ENCODE measurements around the gene ATP2C2. TPM values are rescaled to one million over a fixed set of nuclear protein-coding genes. Genes with fewer than 3 reads are reported as not detected.

ATP2C2 gene
- total RNA-seq, 6 experiments from 2014 or later: 0.18 to 0.51 (median 0.32) TPM; not detected in 2

GRCh38 chr16:84378567-84378966 is 10.2 kb downstream of the ATP2C2 start:
- DNase-seq (no peak), ATAC-seq (no peak)
- no peak for TF ChIP-seq POLR2A (IDR thresholded peaks at IDR 0.05)
- TF ChIP-seq, protein P1, sequence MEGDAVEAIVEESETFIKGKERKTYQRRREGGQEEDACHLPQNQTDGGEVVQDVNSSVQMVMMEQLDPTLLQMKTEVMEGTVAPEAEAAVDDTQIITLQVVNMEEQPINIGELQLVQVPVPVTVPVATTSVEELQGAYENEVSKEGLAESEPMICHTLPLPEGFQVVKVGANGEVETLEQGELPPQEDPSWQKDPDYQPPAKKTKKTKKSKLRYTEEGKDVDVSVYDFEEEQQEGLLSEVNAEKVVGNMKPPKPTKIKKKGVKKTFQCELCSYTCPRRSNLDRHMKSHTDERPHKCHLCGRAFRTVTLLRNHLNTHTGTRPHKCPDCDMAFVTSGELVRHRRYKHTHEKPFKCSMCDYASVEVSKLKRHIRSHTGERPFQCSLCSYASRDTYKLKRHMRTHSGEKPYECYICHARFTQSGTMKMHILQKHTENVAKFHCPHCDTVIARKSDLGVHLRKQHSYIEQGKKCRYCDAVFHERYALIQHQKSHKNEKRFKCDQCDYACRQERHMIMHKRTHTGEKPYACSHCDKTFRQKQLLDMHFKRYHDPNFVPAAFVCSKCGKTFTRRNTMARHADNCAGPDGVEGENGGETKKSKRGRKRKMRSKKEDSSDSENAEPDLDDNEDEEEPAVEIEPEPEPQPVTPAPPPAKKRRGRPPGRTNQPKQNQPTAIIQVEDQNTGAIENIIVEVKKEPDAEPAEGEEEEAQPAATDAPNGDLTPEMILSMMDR (IDR thresholded peaks at IDR 0.05): no peak
- intact Hi-C loops (cut with DNase I): no loop called here
- Histone ChIP-seq H3K4me1 (no peaks in the 10 kb centered on the region), H3K4me3 (no peak overlapping the region), H3K27me3 (no peaks in the 10 kb centered on the region), H3K27ac (no peak overlapping the region), H3K9me3 (no peaks in the 10 kb centered on the region), H3K36me3 (no peaks in the 10 kb centered on the region)
- WGBS (ENCODE audit: insufficient coverage, low coverage, low lambda C conversion rate, missing lambda C conversion rate): 73% methylated on average over 11 of the region's 13 CpGs

DNA sequence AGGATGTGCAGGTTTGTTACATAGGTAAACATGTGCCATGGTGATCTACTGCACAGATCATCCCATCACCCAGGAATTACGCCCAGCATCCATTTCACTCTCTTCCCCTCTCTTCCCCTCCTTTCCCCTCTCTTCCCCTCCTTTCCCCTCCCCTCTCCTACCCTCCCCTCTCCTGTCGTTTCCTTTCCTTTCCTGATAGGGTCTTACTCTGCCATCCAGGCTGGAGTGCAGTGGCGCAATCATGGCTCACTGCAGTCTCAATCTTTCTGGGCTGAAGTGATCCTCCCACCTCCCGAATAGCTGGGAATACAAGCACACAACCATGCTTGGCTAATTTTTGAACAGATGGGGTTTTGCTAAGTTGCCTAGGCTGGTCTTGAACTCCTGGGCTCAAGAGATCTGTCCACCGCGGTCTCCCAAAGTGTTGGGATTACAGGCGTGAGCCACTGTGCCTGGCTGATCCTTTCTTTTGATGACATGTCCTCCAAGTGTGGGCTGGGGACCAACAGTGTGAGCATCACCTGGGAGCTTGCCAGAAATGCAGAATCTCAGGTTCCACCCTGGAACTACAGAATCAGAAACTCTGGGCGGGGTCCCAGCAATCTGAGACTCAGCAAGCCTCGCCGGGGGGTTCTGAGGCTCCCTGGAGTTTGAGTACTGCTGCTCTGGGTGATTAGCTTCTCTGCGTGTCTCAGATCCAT is 10.8 kb downstream of the ATP2C2 start:
- no peaks in the 10 kb centered on the region for H3K4me1 ChIP-seq
- H3K4me3 ChIP-seq: no peak overlapping the region
- no peaks in the 10 kb centered on the region for H3K9me3 ChIP-seq
- H3K36me3 ChIP-seq: no peaks in the 10 kb centered on the region
- H3K27ac ChIP-seq: no peak overlapping the region
- H3K27me3 ChIP-seq: no peaks in the 10 kb centered on the region
- intact Hi-C loops (cut with DNase I): no loop called here
- ATAC-seq (no peak), DNase-seq (no peak)
- WGBS (ENCODE audit: insufficient coverage, low coverage, low lambda C conversion rate, missing lambda C conversion rate): 54% methylated on average over 8 of the region's 11 CpGs
- no peak for TF ChIP-seq POLR2A (IDR thresholded peaks at IDR 0.05)
- TF ChIP-seq, protein P1 (IDR thresholded peaks at IDR 0.05): no peak

DNA sequence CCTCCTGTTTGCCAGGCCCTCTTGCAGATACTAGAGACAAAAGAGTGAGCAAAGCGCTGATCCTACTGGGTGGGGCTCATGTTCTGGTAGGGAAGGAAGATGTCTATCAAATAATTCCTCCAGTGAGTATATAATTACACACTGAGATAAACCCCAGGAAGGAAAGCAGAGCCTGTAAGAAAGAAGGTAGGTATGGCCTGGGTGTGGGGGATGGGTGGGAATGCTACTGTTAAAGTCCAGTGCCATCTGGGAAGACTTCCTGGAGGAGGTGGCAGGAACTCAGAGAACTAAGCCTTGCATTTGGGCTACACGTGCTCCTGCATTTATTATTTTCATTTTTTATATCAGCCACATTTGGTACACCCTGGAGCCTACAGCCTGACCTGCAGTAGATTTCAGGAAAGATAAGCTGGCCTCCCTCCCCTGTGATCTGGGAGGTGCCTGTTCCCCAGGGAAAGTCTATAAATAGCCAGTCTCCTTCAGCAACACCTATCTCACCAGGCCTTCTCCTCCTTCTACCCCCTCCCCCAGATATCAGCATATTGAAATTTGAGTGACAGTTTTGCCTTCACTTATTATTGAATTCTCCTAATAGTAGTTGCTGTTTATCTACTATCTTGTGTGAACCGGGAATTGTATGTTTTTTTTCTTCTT is 11.5 kb downstream of the ATP2C2 start:
- no peaks in the 10 kb centered on the region for H3K27me3 ChIP-seq
- ATAC-seq (no peak), DNase-seq (no peak)
- intact Hi-C loops (cut with DNase I): no loop called here
- H3K4me1 ChIP-seq: no peaks in the 10 kb centered on the region
- TF ChIP-seq, protein P1 (IDR thresholded peaks at IDR 0.05): no peak
- no peak overlapping the region for H3K4me3 ChIP-seq
- no peaks in the 10 kb centered on the region for H3K9me3 ChIP-seq
- no peak overlapping the region for H3K27ac ChIP-seq
- WGBS (ENCODE audit: insufficient coverage, low coverage, low lambda C conversion rate, missing lambda C conversion rate): 28% methylated on average over 3 of the region's 3 CpGs
- no peaks in the 10 kb centered on the region for H3K36me3 ChIP-seq

- TF ChIP-seq, protein P1 (IDR thresholded peaks at IDR 0.05): no peak
- TF ChIP-seq POLR2A (IDR thresholded peaks at IDR 0.05): no peak
- DNase-seq: no peak
- WGBS (ENCODE audit: insufficient coverage, low coverage, low lambda C conversion rate, missing lambda C conversion rate): 34% methylated on average over 7 of the region's 8 CpGs
- H3K4me3 ChIP-seq: no peak overlapping the region
- H3K9me3 ChIP-seq: no peaks in the 10 kb centered on the region
- H3K36me3 ChIP-seq: no peaks in the 10 kb centered on the region
- H3K27ac ChIP-seq: no peak overlapping the region
- no peaks in the 10 kb centered on the region for H3K27me3 ChIP-seq
- no peaks in the 10 kb centered on the region for H3K4me1 ChIP-seq
- intact Hi-C loops (cut with DNase I): no loop called here
- ATAC-seq: no peak
These were observed 12.1 kb downstream of the ATP2C2 start for GRCh38 chr16:84380405-84380804.

All from right lobe of liver (tissue), 6 donors.